ENCODE data around the gene ATP2A2.

Gene ATP2A2

DNA sequence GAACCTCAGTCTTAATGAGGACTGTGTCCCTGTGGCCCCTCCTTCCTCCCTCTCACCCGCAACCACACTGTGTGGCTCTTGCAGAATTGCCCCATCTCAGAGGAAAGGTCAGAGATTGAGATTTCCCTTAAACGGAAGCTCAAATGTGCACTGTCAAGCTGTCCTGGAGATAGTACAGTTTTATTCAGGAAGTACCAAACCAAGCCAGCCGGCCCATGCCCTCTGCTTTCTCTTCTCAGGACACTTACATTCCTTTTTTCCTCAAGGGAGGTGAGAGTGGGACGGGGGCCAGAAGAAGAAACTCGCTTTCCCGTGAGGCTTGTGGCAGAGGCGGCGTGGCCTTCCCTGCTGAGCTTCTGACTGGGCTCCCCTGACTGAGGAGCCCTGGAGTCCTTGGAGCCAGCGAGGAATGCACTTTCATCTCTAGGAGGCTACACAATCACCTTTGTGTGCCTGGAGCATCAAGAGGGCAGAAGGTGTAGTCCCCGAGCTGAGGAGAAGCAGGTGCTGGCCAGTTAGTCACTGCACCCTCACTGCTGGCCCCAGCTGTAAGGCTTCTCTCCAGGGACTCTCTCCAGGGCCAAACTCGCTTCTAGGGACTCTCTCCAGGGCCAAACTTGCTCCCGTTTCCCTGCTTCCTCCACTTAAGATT lies 24.1 kb upstream of the ATP2A2 start:
- DNase-seq (ENCODE audit: low read depth), result no peak
- TF ChIP-seq, protein P1, sequence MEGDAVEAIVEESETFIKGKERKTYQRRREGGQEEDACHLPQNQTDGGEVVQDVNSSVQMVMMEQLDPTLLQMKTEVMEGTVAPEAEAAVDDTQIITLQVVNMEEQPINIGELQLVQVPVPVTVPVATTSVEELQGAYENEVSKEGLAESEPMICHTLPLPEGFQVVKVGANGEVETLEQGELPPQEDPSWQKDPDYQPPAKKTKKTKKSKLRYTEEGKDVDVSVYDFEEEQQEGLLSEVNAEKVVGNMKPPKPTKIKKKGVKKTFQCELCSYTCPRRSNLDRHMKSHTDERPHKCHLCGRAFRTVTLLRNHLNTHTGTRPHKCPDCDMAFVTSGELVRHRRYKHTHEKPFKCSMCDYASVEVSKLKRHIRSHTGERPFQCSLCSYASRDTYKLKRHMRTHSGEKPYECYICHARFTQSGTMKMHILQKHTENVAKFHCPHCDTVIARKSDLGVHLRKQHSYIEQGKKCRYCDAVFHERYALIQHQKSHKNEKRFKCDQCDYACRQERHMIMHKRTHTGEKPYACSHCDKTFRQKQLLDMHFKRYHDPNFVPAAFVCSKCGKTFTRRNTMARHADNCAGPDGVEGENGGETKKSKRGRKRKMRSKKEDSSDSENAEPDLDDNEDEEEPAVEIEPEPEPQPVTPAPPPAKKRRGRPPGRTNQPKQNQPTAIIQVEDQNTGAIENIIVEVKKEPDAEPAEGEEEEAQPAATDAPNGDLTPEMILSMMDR (IDR thresholded peaks at IDR 0.05; ENCODE audit: control insufficient read depth, insufficient read depth, low read depth, low read length, missing control alignments), result no peak
- H3K4me3 ChIP-seq (ENCODE audit: control insufficient read depth, low read depth, low read length), result no peak overlapping the region

DNA sequence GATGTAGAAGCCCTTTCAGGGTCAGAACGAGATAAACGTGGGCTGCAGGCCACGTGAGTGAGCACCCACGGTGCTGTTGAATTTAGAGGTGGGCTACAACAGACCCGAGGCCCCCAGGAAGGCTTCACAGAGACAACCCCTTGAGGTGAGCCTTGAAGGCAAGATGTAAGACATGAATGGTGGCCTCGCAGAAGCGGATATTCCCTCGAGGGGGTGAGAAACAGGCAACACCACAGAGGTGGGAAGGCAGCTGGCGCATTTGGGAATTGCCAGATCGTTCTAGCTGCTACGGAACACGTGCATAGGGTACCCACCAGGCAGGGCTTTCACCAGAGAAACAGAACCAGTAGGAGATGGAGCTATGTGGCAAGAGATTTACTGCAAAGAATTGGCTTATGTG lies 22.6 kb upstream of the ATP2A2 start:
- TF ChIP-seq, protein P1 (IDR thresholded peaks at IDR 0.05; ENCODE audit: control insufficient read depth, insufficient read depth, low read depth, low read length, missing control alignments), result no peak
- no peak overlapping the region for H3K4me3 ChIP-seq (ENCODE audit: control insufficient read depth, low read depth, low read length)
- DNase-seq (ENCODE audit: low read depth), result no peak

DNA sequence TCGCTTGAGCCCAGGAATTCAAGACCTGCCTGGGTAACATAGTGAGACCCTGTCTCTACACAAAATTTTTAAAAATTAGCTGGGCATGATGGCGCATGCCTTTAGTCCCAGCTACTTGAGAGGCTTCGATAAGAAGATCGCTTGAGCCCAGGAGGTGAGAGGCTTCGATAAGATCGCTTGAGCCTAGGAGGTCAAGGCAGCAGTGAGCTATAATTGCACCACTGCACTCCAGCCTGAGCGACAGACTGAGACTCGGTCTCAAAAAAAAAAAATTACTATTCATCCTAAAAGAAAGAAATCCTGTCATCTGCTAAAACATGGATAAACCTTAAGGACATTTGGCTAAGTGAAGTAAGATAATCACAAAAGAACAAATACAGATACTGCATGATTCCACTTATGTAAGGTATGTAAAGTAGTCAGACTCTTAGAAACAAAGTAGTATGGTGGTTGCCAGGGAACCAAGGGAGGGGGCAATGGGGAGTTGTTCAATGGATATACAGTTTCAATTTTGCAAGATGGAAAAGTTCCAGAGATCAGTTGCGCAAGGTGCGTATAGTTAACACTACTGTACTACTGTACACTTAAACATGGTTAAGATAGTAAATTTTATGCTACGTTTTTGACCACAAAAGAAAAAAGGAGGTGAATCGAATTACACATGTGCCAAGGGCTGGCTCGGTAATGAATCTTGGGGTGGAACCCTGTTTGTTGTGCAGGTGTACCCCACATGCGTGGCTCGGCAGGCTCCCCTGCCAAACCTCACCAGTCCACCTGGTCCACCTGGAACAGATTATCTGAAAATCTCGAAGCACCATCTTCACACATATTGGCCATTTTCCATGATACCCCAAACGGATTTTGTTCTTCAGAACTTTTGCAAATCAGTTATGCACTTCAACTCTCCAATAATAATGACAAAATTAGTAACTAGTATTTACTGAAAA lies 18.3 kb upstream of the ATP2A2 start:
- TF ChIP-seq, protein P1 (IDR thresholded peaks at IDR 0.05; ENCODE audit: control insufficient read depth, insufficient read depth, low read depth, low read length, missing control alignments), result no peak
- no peak for DNase-seq (ENCODE audit: low read depth)

DNA sequence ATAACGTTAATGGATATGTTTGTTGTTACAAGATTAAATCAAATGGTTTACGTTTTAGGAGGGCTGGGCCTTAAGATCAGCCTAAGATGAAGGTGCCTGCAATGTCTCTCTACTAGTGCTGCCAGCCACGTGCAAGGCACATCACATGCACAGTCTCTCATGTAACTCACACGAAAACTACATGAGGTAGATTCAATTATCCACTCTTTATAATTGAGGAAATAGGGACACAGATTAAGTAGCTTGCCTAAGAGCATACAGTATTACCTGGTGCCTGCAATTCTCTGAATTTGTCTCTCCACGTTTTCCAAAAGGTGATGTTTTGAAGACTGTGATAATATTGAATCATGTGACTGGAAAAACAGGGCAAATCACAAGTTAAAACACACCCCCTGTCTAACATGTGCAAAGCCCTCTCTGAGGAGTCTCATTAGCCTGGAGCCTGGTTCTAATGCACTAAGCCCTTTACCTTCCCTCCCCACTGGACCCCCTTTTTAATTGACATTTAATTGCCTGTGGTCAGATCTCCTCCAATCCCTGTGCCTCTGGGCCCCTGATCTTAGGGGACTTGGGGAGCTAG lies 14.6 kb upstream of the ATP2A2 start:
- DNase-seq (ENCODE audit: low read depth), result no peak
- no peak overlapping the region for H3K4me3 ChIP-seq (ENCODE audit: control insufficient read depth, low read depth, low read length)
- TF ChIP-seq, protein P1 (IDR thresholded peaks at IDR 0.05; ENCODE audit: control insufficient read depth, insufficient read depth, low read depth, low read length, missing control alignments), result no peak

More for the DNA sequence above, 18.3 kb upstream of the ATP2A2 start:
- no peak overlapping the region for H3K4me3 ChIP-seq (ENCODE audit: control insufficient read depth, low read depth, low read length)

DNA sequence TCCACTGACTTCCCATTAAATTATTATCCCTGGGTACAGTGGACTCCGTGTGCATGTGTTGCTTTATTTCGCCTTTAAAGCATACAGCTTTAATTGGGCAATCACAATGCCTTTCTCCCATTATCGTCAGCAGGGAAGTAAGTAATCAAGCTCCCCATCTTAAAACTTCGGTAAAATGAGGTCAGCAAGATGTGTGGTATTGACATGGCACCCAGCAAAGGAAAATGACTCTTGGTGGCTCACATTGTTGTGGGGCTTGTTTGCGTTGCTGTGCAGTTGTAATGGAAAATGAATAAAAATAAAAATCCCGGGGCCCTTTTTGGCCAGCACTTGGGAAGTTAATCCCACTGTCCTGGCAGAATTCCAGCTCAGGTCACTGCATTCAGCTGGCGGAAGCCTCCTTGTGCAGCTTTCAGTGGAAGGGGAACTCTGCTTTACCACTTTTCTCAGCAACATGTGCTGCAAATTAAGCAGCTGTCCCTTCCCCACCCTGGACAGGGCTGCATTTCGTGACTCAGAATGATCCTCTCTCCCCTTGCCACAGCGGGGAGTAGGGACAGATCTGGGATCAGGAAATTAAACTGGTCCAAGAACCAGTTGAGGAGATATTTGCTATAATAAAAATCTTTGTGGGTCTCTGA lies 13.9 kb upstream of the ATP2A2 start:
- peak; percentile 69 for DNase-seq (ENCODE audit: low read depth)
- TF ChIP-seq, protein P1 (IDR thresholded peaks at IDR 0.05; ENCODE audit: control insufficient read depth, insufficient read depth, low read depth, low read length, missing control alignments), result no peak
- H3K4me3 ChIP-seq (ENCODE audit: control insufficient read depth, low read depth, low read length), result no peak overlapping the region; the same call in 1 of the 2 replicates

DNA sequence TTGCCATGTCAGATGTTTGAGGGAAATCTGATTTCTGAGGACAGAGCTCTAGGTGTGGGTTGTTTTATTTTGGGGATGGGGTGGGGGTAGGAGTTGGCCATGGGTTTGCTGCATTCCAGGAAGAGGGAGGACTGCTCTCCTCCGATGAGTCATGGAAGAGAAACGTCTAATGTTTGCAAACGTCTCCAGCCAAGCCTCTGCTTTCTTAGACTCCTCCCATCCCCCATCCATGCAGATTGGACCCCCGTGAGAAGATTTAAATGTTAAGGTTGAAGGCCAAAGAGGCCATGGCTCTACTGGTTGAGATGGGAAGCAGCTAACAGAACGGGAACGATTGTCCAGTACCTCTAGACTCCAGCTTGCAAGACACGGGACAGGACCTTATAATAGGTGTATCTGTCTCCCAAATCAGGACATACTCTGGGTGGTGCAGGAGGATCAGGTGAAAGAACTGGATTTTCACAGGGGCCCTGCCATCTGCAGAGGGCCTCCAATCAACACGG lies 11.4 kb upstream of the ATP2A2 start:
- DNase-seq (ENCODE audit: low read depth), result no peak
- TF ChIP-seq, protein P1 (IDR thresholded peaks at IDR 0.05; ENCODE audit: control insufficient read depth, insufficient read depth, low read depth, low read length, missing control alignments), result no peak
- no peak overlapping the region for H3K4me3 ChIP-seq (ENCODE audit: control insufficient read depth, low read depth, low read length)
